Measurements from ENCODE around the gene ADCY3. TPM values are rescaled to one million over a fixed set of nuclear protein-coding genes. Genes with fewer than 3 reads are reported as not detected.

The ADCY3 gene
- total and polyA plus RNA-seq, 9 of the 15 experiments (the other 6 are each of a cell fraction or from before 2014, with no cell fraction given), result 1.5 to 54.8 (median 26.3) TPM

- no peak for TF ChIP-seq ZNF318 (IDR thresholded peaks at IDR 0.05; ENCODE audit: borderline replicate concordance in 1 of 2, low read depth in 1 of 2)
- no peak for TF ChIP-seq MAZ (CRISPR knock-in tag; conservative IDR thresholded peaks at IDR 0.05 in 1 of 2, IDR thresholded peaks at IDR 0.05 in 1 of 2)
- no peak for TF ChIP-seq IRF1 (CRISPR knock-in tag; IDR thresholded peaks at IDR 0.05; ENCODE audit: borderline replicate concordance)
- TF ChIP-seq NCOA6 (IDR thresholded peaks at IDR 0.05), result no peak
Measured at GRCh38 chr2:24878341-24878740, 41.7 kb downstream of the ADCY3 start (continued).
